Right lobe of liver (tissue), 6 donors: ENCODE results near the gene IGFBPL1. TPM values are rescaled to one million over a fixed set of nuclear protein-coding genes. Genes with fewer than 3 reads are reported as not detected.
"Not testable (repeated sequence)": the region's sequence is repeated elsewhere in the genome, so short reads cannot be mapped to it uniquely, and the experiment has no call there.

Source experiments
- ATAC-seq, 4 donors: fragments of 200-7000 bp; cut with Tn5 transposase; one replicate each; pipeline ENCODE4 v1.9.1; 2020; ENCODE audit warnings: mild to moderate bottlenecking in 4 of 4, moderate library complexity in 4 of 4
- DNase-seq, 3 donors: peaks; one replicate each; pipeline ENCODE4 v3.0.0-alpha.2; 2020
- H3K27ac ChIP-seq, 3 donors: fragments of 200-600 bp; one replicate each; pipeline ENCODE4 v1.8.0; 2022
- H3K27me3 ChIP-seq, 2 donors: fragments of 200-600 bp; one replicate each; pipeline ENCODE4 v1.8.0; 2022
- H3K36me3 ChIP-seq, 4 donors: fragments of 200-600 bp; sonication (generic) in 1 of 4; one replicate each; pipeline versions ENCODE4 v1.5.1 to v1.8.0; 2017 to 2022; ENCODE audit warnings: control low read depth in 1 of 4
- H3K4me1 ChIP-seq, 4 donors: fragments of 200-600 bp; sonication (generic) in 1 of 4; one replicate each; pipeline versions ENCODE4 v1.5.1 to v1.8.0; 2017 to 2022; ENCODE audit warnings: control low read depth in 1 of 4
- H3K4me3 ChIP-seq, 3 donors: fragments of 200-600 bp; one replicate each; pipeline ENCODE4 v1.8.0; 2022
- H3K9me3 ChIP-seq, 4 donors: fragments of 200-600 bp; sonication (generic) in 1 of 4; one replicate each; pipeline versions ENCODE4 v1.5.1 to v1.8.0; 2017 to 2022; ENCODE audit warnings: control low read depth in 1 of 4
- POLR2A ChIP-seq: fragments of 450-650 bp; IDR thresholded peaks from one replicate; pipeline ENCODE4 v1.6.1; 2017; ENCODE audit warnings: antibody characterized with exemption, mild to moderate bottlenecking
- WGBS: methylation state at CpG from one replicate; pipeline ENCODE4 v1.1.6; 2018; ENCODE audit warnings: low coverage, low lambda C conversion rate; ENCODE audit not compliant: insufficient coverage; ENCODE audit errors: missing lambda C conversion rate; 5-methylcytosine and 5-hydroxymethylcytosine counted together
- intact Hi-C, 2 donors: fragments of 100-400 bp; cut with DNase I; formaldehyde crosslinking; loops; one replicate each; pipeline versions ENCODE4 v1.11.2 to v1.14.1; 2022
- long read RNA-seq: library from polyadenylated mRNA; unstranded; transcript quantifications from one replicate; pipeline ENCODE4 v2.0.0, GENCODE V29; 2019
- total RNA-seq, 6 experiments: library from RNA; depleted of rRNA in 2 of 6; stranded (reverse); fragments of >200 nt in 2 of 6; fragmentation: NEBNext Ultra II Directional in 3 of 6; extraction: Animal tissue kit (Norgen Biotek cat#: 25700) in 3 of 6; gene quantifications; one replicate each; pipeline versions ENCODE4 v1.1.0 to v1.2.4, GENCODE V29; 2016 to 2023
- TF ChIP-seq, protein P1 (sequence below), 4 donors: fragments of 200-600 bp in 3 of 4; fragments of 450-650 bp in 1 of 4; IDR thresholded peaks; one replicate each; pipeline versions ENCODE4 v1.5.1 to v1.8.0; 2016 to 2022; ENCODE audit warnings: antibody characterized with exemption in 4 of 4, mild to moderate bottlenecking in 2 of 4
- donor health status: DM: no; HTN: yes; CAD: no.
- donor health status: DM: no; HTN: no; CAD: no.
- donor health status: DM: no; HTN: no; CAD: no.
- donor health status: DM: no; HTN: yes; CAD: no.
- donor health status: DM: no; HTN: yes; CAD: no.

Gene IGFBPL1, protein sequence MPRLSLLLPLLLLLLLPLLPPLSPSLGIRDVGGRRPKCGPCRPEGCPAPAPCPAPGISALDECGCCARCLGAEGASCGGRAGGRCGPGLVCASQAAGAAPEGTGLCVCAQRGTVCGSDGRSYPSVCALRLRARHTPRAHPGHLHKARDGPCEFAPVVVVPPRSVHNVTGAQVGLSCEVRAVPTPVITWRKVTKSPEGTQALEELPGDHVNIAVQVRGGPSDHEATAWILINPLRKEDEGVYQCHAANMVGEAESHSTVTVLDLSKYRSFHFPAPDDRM
- total RNA-seq = 1 to 10 TPM in 2 of 6 experiments, under 1 TPM in 3, not detected in 1; 0.20 to 2.7 (median 0.44) TPM
- long read RNA-seq = 0 reads

DNA sequence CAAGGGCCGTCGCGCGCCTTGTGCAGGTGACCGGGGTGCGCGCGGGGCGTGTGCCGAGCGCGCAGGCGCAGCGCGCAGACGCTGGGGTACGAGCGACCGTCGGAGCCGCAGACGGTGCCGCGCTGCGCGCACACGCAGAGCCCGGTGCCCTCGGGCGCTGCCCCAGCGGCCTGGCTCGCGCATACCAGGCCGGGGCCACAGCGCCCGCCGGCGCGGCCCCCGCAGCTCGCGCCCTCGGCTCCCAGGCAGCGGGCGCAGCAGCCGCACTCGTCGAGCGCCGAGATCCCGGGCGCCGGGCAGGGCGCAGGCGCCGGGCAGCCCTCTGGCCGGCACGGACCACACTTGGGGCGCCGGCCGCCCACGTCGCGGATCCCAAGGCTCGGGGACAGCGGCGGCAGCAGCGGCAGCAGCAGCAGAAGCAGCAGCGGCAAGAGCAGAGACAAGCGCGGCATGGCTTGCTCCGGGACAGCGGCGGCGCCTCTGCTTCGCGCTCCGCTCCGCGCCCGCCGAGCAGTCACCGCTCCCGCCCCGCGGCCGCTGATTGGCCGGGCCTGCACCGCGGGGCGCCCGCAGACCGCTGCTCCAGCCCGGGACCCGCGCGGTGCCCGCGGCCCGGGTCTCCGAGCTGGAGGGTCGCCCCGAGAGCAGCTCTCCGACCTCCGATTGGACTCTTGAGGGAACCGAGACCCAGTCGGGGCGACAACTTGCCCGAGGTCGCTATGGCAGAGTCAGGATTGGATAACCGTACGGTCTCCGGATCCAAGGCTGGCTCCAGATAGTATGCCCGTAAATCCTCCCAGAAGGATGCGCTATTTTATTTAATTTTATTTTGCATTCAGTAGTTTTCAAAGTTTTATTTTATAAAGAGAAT is at the start of gene IGFBPL1:
Gene IGFBPL1, minus strand, starts transcription at position 482 of the 871 bp plus-strand sequence. Its CDS starts 30 bp downstream, at position 452.
- ATAC-seq = peak; percentile 77 to 88 (median 82)
- H3K9me3 ChIP-seq = no peaks in the 10 kb centered on the region
- H3K27ac ChIP-seq = no peak within 1 kb of the TSS
- H3K4me1 ChIP-seq = peaks cover 0 to 6% (median 0%) of the 10 kb centered on the region in 4 donors
- intact Hi-C loops = no loop called here
- no peaks in the 10 kb centered on the region for H3K36me3 ChIP-seq
- DNase-seq = peak in 2 of 3 donors; percentile 42 to 52
- 3% methylated on average over 15 of the region's 115 CpGs for WGBS
- TF ChIP-seq, protein P1, sequence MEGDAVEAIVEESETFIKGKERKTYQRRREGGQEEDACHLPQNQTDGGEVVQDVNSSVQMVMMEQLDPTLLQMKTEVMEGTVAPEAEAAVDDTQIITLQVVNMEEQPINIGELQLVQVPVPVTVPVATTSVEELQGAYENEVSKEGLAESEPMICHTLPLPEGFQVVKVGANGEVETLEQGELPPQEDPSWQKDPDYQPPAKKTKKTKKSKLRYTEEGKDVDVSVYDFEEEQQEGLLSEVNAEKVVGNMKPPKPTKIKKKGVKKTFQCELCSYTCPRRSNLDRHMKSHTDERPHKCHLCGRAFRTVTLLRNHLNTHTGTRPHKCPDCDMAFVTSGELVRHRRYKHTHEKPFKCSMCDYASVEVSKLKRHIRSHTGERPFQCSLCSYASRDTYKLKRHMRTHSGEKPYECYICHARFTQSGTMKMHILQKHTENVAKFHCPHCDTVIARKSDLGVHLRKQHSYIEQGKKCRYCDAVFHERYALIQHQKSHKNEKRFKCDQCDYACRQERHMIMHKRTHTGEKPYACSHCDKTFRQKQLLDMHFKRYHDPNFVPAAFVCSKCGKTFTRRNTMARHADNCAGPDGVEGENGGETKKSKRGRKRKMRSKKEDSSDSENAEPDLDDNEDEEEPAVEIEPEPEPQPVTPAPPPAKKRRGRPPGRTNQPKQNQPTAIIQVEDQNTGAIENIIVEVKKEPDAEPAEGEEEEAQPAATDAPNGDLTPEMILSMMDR (IDR thresholded peaks at IDR 0.05) = no peak
- peak; percentile 13 for TF ChIP-seq POLR2A
- H3K4me3 ChIP-seq = peak within 1 kb of the TSS; percentile 5 to 44 (median 16)
- H3K27me3 ChIP-seq = no peaks in the 10 kb centered on the region

DNA sequence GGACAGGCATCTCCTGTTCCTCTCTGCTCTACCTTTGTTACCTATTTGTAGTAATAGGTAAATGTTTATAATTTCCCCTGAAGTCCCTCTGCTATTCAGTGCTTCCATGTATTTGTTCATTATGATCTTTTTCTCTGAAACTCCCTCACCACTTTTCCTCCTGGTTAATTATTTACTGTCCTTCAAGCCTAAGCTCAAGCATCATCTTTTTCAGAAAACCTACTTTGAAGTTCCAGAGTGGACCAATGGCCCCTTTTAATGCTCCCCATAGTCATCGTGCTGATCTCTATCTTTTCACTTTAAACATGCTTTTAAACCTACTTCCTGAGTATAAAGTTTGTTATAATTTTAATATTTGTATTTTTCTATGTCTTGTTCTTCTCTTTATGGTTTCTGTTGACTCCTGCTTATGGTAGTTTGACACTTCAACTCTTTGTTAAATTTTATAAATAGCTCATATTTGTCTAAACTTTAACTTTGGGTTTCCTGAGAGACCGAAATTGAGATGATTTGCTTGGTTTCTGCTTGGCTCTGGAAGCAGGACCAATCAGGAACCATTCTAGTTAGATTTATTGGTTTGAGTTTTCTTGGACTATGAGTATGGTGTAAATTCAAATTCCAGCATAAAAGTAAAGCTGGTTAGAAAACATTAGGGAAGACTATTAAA is 48.5 kb upstream of the IGFBPL1 start:
- H3K27ac ChIP-seq, H3K4me3 ChIP-seq, DNase-seq, intact Hi-C loops, H3K9me3 ChIP-seq, H3K36me3 ChIP-seq, H3K27me3 ChIP-seq, H3K4me1 ChIP-seq: not testable (repeated sequence)
- peak in 1 of 4 donors; percentile 39 for ATAC-seq
- 43% methylated on average over 2 of the region's 2 CpGs for WGBS

DNA sequence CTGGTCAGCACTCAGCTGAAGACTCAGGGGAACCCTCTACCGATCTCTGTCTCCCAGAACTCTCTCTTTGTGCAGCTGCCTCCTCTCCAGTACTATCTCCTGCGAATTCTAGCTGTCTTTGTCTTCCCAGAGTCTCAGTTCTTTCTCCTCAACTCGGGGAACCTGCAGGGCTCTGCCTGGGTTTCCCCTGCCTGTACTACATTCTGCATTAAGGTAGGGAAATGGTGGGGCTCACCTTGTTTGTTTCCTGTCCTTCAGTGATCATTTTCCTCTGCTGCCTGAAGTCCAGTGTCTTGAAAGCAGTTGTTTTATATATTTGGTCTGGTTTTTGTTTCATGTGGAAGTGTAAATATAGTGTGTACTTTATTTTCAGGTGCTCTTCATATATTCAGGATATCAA is 43.1 kb upstream of the IGFBPL1 start:
- WGBS = 64% methylated on average over 3 of the region's 3 CpGs
- H3K36me3 ChIP-seq = peaks cover 0 to 3% (median 0%) of the 10 kb centered on the region in 4 donors
- intact Hi-C loops = no loop called here
- ATAC-seq (no peak), DNase-seq (no peak)
- H3K4me3 ChIP-seq = no peak overlapping the region
- H3K9me3 ChIP-seq = no peaks in the 10 kb centered on the region
- no peaks in the 10 kb centered on the region for H3K27me3 ChIP-seq
- TF ChIP-seq, protein P1 (IDR thresholded peaks at IDR 0.05) = no peak
- TF ChIP-seq POLR2A = no peak
- no peak overlapping the region for H3K27ac ChIP-seq
- H3K4me1 ChIP-seq = no peaks in the 10 kb centered on the region

DNA sequence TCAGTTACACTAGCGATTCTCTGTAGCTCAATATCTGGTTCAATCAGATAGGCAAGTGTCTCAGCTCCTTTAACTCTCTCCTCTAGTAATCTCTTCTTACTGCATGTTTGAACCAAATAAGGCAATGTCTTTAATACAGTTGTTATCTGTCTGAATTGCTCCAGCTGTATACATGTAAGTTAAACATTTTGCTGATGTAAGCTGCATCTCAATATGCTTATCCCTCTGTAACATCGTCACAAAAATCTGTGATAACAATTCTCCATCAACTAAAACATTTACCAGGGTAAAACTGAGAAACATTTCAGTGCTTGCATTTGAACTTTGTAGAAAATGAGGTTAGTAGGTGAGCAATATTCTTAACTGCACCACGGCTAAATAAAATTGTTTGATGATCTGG is 29.6 kb upstream of the IGFBPL1 start:
- H3K27ac ChIP-seq = no peak overlapping the region
- H3K27me3 ChIP-seq = no peaks in the 10 kb centered on the region
- no peaks in the 10 kb centered on the region for H3K36me3 ChIP-seq
- intact Hi-C loops = no loop called here
- H3K4me3 ChIP-seq = no peak overlapping the region
- H3K4me1 ChIP-seq = no peaks in the 10 kb centered on the region
- TF ChIP-seq, protein P1 (IDR thresholded peaks at IDR 0.05) = no peak
- TF ChIP-seq POLR2A = no peak
- 66% methylated on average over 2 of the region's 3 CpGs for WGBS
- no peak for ATAC-seq
- no peak for DNase-seq
- peaks cover 0 to 5% (median 0%) of the 10 kb centered on the region in 4 donors for H3K9me3 ChIP-seq
